ENCODE data around the gene DCLK3. TPM values are rescaled to one million over a fixed set of nuclear protein-coding genes. Genes with fewer than 3 reads are reported as not detected.

The DCLK3 gene
- polyA plus RNA-seq, 1 donor (not counting 4 experiments of a cell fraction or from before 2014, with no cell fraction given) = not detected

GRCh38 chr3:36697229-36698001, 66.9 kb downstream of the DCLK3 start:
- Histone ChIP-seq H3K36me3 (ENCODE audit: control insufficient read depth in 2 of 2, extremely low read depth in 1 of 2, insufficient read depth in 2 of 2, low read length in 2 of 2) (no peaks in the 10 kb centered on the region), H3K27me3 (ENCODE audit: control insufficient read depth, extremely low read depth, insufficient read depth, low read length) (no peaks in the 10 kb centered on the region), H3K4me2 (ENCODE audit: control insufficient read depth, extremely low read depth, insufficient read depth, low read depth, low read length) (no peak overlapping the region), H3K27ac (ENCODE audit: control insufficient read depth, insufficient read depth, low read length) (no peak overlapping the region), H3K9me3 (ENCODE audit: control insufficient read depth, low read depth, low read length) (no peaks in the 10 kb centered on the region), H3K4me3 (ENCODE audit: control insufficient read depth in 2 of 3, extremely low read depth in 1 of 3, insufficient read depth in 2 of 3, low read depth in 1 of 3, low read length in 3 of 3) (no peak overlapping the region), H3K9me1 (ENCODE audit: control insufficient read depth, extremely low read depth, insufficient read depth, low read length) (no peaks in the 10 kb centered on the region), H2AFZ (ENCODE audit: control insufficient read depth, low read length) (no peak overlapping the region), H3K4me1 (ENCODE audit: control insufficient read depth, extremely low read depth, insufficient read depth, low read length) (peaks cover 23% of the 10 kb centered on the region), H3K79me2 (ENCODE audit: control insufficient read depth, insufficient read depth, low read length) (no peaks in the 10 kb centered on the region), H4K20me1 (ENCODE audit: control insufficient read depth, extremely low read depth, insufficient read depth, low read length) (no peaks in the 10 kb centered on the region), H3K9ac (ENCODE audit: control insufficient read depth, extremely low read depth, insufficient read depth, low read length) (no peak overlapping the region)
- no peak for DNase-seq (ENCODE audit: low read depth, low spot score)
- no peak for FAIRE-seq
- dilution Hi-C loops (cut with MboI; ENCODE audit: extremely low pct_ligation_motif_present, low sequenced_read_pairs) = loop anchor here (25.0 kb wide), 2 partner anchors 110 to 735 kb away; no protein-coding TSS in a partner anchor
- TF ChIP-seq EZH2 (IDR thresholded peaks at IDR 0.05; ENCODE audit: low read length) = no peak
- TF ChIP-seq, protein P1, sequence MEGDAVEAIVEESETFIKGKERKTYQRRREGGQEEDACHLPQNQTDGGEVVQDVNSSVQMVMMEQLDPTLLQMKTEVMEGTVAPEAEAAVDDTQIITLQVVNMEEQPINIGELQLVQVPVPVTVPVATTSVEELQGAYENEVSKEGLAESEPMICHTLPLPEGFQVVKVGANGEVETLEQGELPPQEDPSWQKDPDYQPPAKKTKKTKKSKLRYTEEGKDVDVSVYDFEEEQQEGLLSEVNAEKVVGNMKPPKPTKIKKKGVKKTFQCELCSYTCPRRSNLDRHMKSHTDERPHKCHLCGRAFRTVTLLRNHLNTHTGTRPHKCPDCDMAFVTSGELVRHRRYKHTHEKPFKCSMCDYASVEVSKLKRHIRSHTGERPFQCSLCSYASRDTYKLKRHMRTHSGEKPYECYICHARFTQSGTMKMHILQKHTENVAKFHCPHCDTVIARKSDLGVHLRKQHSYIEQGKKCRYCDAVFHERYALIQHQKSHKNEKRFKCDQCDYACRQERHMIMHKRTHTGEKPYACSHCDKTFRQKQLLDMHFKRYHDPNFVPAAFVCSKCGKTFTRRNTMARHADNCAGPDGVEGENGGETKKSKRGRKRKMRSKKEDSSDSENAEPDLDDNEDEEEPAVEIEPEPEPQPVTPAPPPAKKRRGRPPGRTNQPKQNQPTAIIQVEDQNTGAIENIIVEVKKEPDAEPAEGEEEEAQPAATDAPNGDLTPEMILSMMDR (optimal IDR thresholded peaks at IDR 0.05 in 1 of 3, IDR thresholded peaks at IDR 0.05 in 1 of 3, conservative IDR thresholded peaks at IDR 0.05 in 1 of 3; ENCODE audit: extremely low read depth in 1 of 3, insufficient read depth in 2 of 3, low read length in 3 of 3) = peak in 1 of 3 experiments; percentile 57

DNA sequence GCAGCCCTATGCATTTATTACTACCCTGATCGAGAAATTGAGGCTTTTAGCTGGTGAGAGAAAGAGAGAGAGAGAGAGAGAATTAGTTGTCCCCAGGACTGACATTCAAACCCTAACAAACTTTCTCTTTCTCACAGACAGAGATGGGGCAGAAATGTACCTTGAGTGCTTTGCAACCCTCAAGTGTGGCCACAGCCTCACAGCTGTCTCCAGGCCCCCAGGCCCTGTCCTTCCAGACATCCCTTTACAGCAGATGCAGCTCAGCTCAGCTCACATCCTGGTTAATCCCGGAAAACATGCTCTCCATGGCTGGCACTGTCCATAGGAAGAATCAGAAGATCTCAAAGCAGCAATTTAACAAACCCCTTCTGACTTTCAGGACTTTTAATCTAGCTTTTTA, 67.6 kb downstream of the DCLK3 start:
- no peak for TF ChIP-seq EZH2 (IDR thresholded peaks at IDR 0.05; ENCODE audit: low read length)
- TF ChIP-seq, protein P1 (optimal IDR thresholded peaks at IDR 0.05 in 1 of 3, IDR thresholded peaks at IDR 0.05 in 1 of 3, conservative IDR thresholded peaks at IDR 0.05 in 1 of 3; ENCODE audit: extremely low read depth in 1 of 3, insufficient read depth in 2 of 3, low read length in 3 of 3) = no peak
- Histone ChIP-seq H3K36me3 (ENCODE audit: control insufficient read depth in 2 of 2, extremely low read depth in 1 of 2, insufficient read depth in 2 of 2, low read length in 2 of 2) (no peaks in the 10 kb centered on the region), H3K27ac (ENCODE audit: control insufficient read depth, insufficient read depth, low read length) (no peak overlapping the region), H3K9me1 (ENCODE audit: control insufficient read depth, extremely low read depth, insufficient read depth, low read length) (no peaks in the 10 kb centered on the region), H3K9me3 (ENCODE audit: control insufficient read depth, low read depth, low read length) (no peaks in the 10 kb centered on the region), H3K4me3 (ENCODE audit: control insufficient read depth in 2 of 3, extremely low read depth in 1 of 3, insufficient read depth in 2 of 3, low read depth in 1 of 3, low read length in 3 of 3) (no peak overlapping the region), H3K4me1 (ENCODE audit: control insufficient read depth, extremely low read depth, insufficient read depth, low read length) (peaks cover 19% of the 10 kb centered on the region), H3K79me2 (ENCODE audit: control insufficient read depth, insufficient read depth, low read length) (no peaks in the 10 kb centered on the region), H3K9ac (ENCODE audit: control insufficient read depth, extremely low read depth, insufficient read depth, low read length) (no peak overlapping the region), H2AFZ (ENCODE audit: control insufficient read depth, low read length) (no peak overlapping the region), H3K27me3 (ENCODE audit: control insufficient read depth, extremely low read depth, insufficient read depth, low read length) (no peaks in the 10 kb centered on the region), H3K4me2 (ENCODE audit: control insufficient read depth, extremely low read depth, insufficient read depth, low read depth, low read length) (no peak overlapping the region), H4K20me1 (ENCODE audit: control insufficient read depth, extremely low read depth, insufficient read depth, low read length) (no peaks in the 10 kb centered on the region)
- FAIRE-seq (no peak), DNase-seq (ENCODE audit: low read depth, low spot score) (no peak)
- dilution Hi-C loops (cut with MboI; ENCODE audit: extremely low pct_ligation_motif_present, low sequenced_read_pairs) = loop anchor here (25.0 kb wide), 2 partner anchors 109 to 734 kb away; no protein-coding TSS in a partner anchor

Data from keratinocyte (primary cell).